IMR-90 (cell line): Measurements from ENCODE around the gene ATP1B3. TPM values are rescaled to one million over a fixed set of nuclear protein-coding genes. Genes with fewer than 3 reads are reported as not detected.

ENCODE experiments used
- ATAC-seq: fragments of 200-7000 bp; cut with Tn5 transposase; 2 replicates; pipeline ENCODE4 v1.9.1; 2020; ENCODE audit warnings: low read depth, mild to moderate bottlenecking, moderate library complexity
- BruUV-seq: library from RNA; stranded (reverse); fragments of 400-500 nt; replicated peaks from 2 replicates; lab custom pipeline; 2021; lab: Mats Ljungman, UMichigan
- CTCF ChIA-PET: fragments of 300-600 bp; formaldehyde crosslinking; extraction: SDS; loops from one replicate; lab custom pipeline; 2021; ENCODE audit warnings: antibody characterized with exemption; lab: Yijun Ruan, JAX
- POLR2A ChIA-PET: fragments of 300-600 bp; sonication (Branson Sonifier 250); formaldehyde crosslinking; loops from one replicate; lab custom pipeline; 2022; ENCODE audit warnings: antibody characterized with exemption; ENCODE audit not compliant: unreplicated experiment; lab: Charles Lee
- DNase-seq: peaks from one replicate; pipeline ENCODE4 v3.0.0; 2013
- H2AFZ ChIP-seq: replicated peaks from 2 replicates; pipeline ENCODE3; 2013; ENCODE audit warnings: low read length, mild to moderate bottlenecking; ENCODE audit not compliant: poor library complexity
- H2AK5ac ChIP-seq: 2 replicates; pipeline ENCODE4 v1.6.1; 2013; ENCODE audit warnings: low read depth, low read length, inconsistent platforms
- H2AK9ac ChIP-seq: replicated peaks from 2 replicates; pipeline ENCODE3; 2013; ENCODE audit warnings: mild to moderate bottlenecking, low read depth, low read length, moderate library complexity; ENCODE audit not compliant: poor library complexity
- H2BK120ac ChIP-seq: 2 replicates; pipeline ENCODE4 v1.6.1; 2013; ENCODE audit warnings: low read depth, low read length, inconsistent platforms
- H2BK15ac ChIP-seq: 3 replicates; pipeline ENCODE4 v1.6.1; 2013; ENCODE audit warnings: low read depth, low read length, inconsistent platforms
- H2BK20ac ChIP-seq: 2 replicates; pipeline ENCODE4 v1.6.1; 2013; ENCODE audit warnings: low read depth, mild to moderate bottlenecking, inconsistent platforms, low read length, moderate library complexity
- H2BK5ac ChIP-seq: 2 replicates; pipeline ENCODE4 v1.6.1; 2013; ENCODE audit warnings: mild to moderate bottlenecking, low read depth, low read length, inconsistent platforms; ENCODE audit not compliant: poor library complexity, severe bottlenecking
- H3K14ac ChIP-seq: replicated peaks from 2 replicates; pipeline ENCODE4 v1.6.1; 2013; ENCODE audit warnings: low read depth, low read length, inconsistent platforms
- H3K18ac ChIP-seq: 2 replicates; pipeline ENCODE4 v1.6.1; 2013; ENCODE audit warnings: low read depth, low read length, control low read depth
- H3K23ac ChIP-seq: 2 replicates; pipeline ENCODE4 v1.6.1; 2013; ENCODE audit warnings: low read depth, low read length, inconsistent platforms
- H3K27ac ChIP-seq: 2 replicates; pipeline ENCODE4 v1.5.1; 2013; ENCODE audit warnings: mild to moderate bottlenecking, control low read depth, low read length; ENCODE audit not compliant: insufficient read depth
- H3K27me3 ChIP-seq: 2 replicates; pipeline ENCODE4 v1.6.1; 2013; ENCODE audit warnings: low read length; ENCODE audit not compliant: control insufficient read depth, insufficient read depth
- H3K36me3 ChIP-seq: 2 replicates; pipeline ENCODE4 v1.6.1; 2013; ENCODE audit warnings: low read length, mixed read lengths; ENCODE audit not compliant: control insufficient read depth, insufficient read depth
- H3K4ac ChIP-seq: 2 replicates; pipeline ENCODE4 v1.6.1; 2013; ENCODE audit warnings: low read depth, low read length, inconsistent platforms
- H3K4me1 ChIP-seq: 2 replicates; pipeline ENCODE4 v1.6.1; 2013; ENCODE audit warnings: low read length, mixed read lengths; ENCODE audit not compliant: control insufficient read depth, insufficient read depth
- H3K4me2 ChIP-seq: 2 replicates; pipeline ENCODE4 v1.6.1; 2013; ENCODE audit warnings: low read depth, mild to moderate bottlenecking, control low read depth, low read length, moderate library complexity
- H3K4me3 ChIP-seq: 2 replicates; pipeline ENCODE4 v1.5.1; 2013; ENCODE audit warnings: low read depth, mild to moderate bottlenecking, control low read depth, low read length, moderate library complexity; ENCODE audit not compliant: insufficient read depth
- H3K56ac ChIP-seq: 2 replicates; pipeline ENCODE4 v1.6.1; 2013; ENCODE audit warnings: low read length, inconsistent platforms; ENCODE audit not compliant: insufficient read depth; ENCODE audit errors: extremely low read depth
- H3K79me1 ChIP-seq, 2 experiments: 2 replicates each; pipeline ENCODE4 v1.6.1; 2013; ENCODE audit warnings: low read length in 2 of 2, inconsistent platforms in 1 of 2, low read depth in 1 of 2
- H3K9ac ChIP-seq: 2 replicates; pipeline ENCODE4 v1.6.1; 2013; ENCODE audit warnings: low read depth, low read length, control low read depth
- H3K9me1 ChIP-seq: 2 replicates; pipeline ENCODE4 v1.6.1; 2013; ENCODE audit warnings: low read length, inconsistent platforms; ENCODE audit not compliant: insufficient read depth
- H3K9me3 ChIP-seq: 2 replicates; pipeline ENCODE4 v1.6.1; 2013; ENCODE audit warnings: low read length; ENCODE audit not compliant: control insufficient read depth, insufficient read depth
- H4K20me1 ChIP-seq: 2 replicates; pipeline ENCODE4 v1.6.1; 2013; ENCODE audit warnings: low read length, inconsistent platforms; ENCODE audit not compliant: insufficient read depth
- H4K5ac ChIP-seq: 2 replicates; pipeline ENCODE4 v1.6.1; 2013; ENCODE audit warnings: mild to moderate bottlenecking, low read depth, low read length, control low read depth
- H4K8ac ChIP-seq, 2 experiments: 2 replicates each; pipeline ENCODE4 v1.6.1; 2013; ENCODE audit warnings: low read depth in 2 of 2, low read length in 2 of 2, control low read depth in 1 of 2, inconsistent platforms in 1 of 2
- H4K91ac ChIP-seq: 2 replicates; pipeline ENCODE4 v1.6.1; 2013; ENCODE audit warnings: low read depth, low read length, inconsistent platforms; ENCODE audit not compliant: insufficient read depth
- BHLHE40 ChIP-seq: fragments of 150-350 bp; IDR thresholded peaks from 2 replicates; pipeline ENCODE4 v1.6.1; 2016; ENCODE audit warnings: mild to moderate bottlenecking, low read depth, low read length
- CEBPB ChIP-seq: IDR thresholded peaks from 2 replicates; pipeline ENCODE4 v1.6.1; 2012; ENCODE audit warnings: low read depth, low read length, improper control_type of control experiment
- CHD1 ChIP-seq: IDR thresholded peaks from 2 replicates; pipeline ENCODE4 v1.6.1; 2012; ENCODE audit warnings: low read depth, low read length, improper control_type of control experiment
- FOS ChIP-seq: fragments of 150-350 bp; IDR thresholded peaks from 2 replicates; pipeline ENCODE4 v1.6.1; 2016; ENCODE audit warnings: low read depth, low read length
- MAFK ChIP-seq: IDR thresholded peaks from 2 replicates; pipeline ENCODE4 v1.6.1; 2012; ENCODE audit warnings: low read depth, low read length, improper control_type of control experiment
- MAZ ChIP-seq: IDR thresholded peaks from 2 replicates; pipeline ENCODE4 v1.6.1; 2012; ENCODE audit warnings: low read depth, mild to moderate bottlenecking, low read length, improper control_type of control experiment, moderate library complexity, borderline replicate concordance
- MXI1 ChIP-seq: IDR thresholded peaks from 2 replicates; pipeline ENCODE4 v1.6.1; 2012; ENCODE audit warnings: low read depth, mild to moderate bottlenecking, low read length, moderate library complexity, borderline replicate concordance
- NFE2L2 ChIP-seq: fragments of 150-350 bp; IDR thresholded peaks from 2 replicates; pipeline ENCODE4 v1.6.1; 2016; ENCODE audit warnings: low read depth, mild to moderate bottlenecking, low read length
- POLR2A ChIP-seq: IDR thresholded peaks from 2 replicates; pipeline ENCODE4 v1.6.1; 2012; ENCODE audit warnings: mild to moderate bottlenecking, low read depth, low read length
- RCOR1 ChIP-seq: IDR thresholded peaks from 2 replicates; pipeline ENCODE4 v1.6.1; 2012; ENCODE audit warnings: mild to moderate bottlenecking, low read length, improper control_type of control experiment; ENCODE audit not compliant: insufficient replicate concordance
- RFX5 ChIP-seq: IDR thresholded peaks from 2 replicates; pipeline ENCODE4 v1.8.0; 2012; ENCODE audit warnings: low read depth, mild to moderate bottlenecking, low read length, moderate library complexity
- SMC3 ChIP-seq: fragments of 150-350 bp; IDR thresholded peaks from 2 replicates; pipeline ENCODE4 v1.6.1; 2016; ENCODE audit warnings: low read depth, mild to moderate bottlenecking, antibody characterized with exemption, low read length, moderate library complexity
- WGBS, 2 experiments: methylation state at CpG; one replicate each; pipeline versions ENCODE4 v1.1.5 to v1.1.7; 2013; ENCODE audit warnings: missing lambda C conversion rate in 2 of 2; ENCODE audit not compliant: insufficient read length in 1 of 2; ENCODE audit errors: extremely low coverage in 2 of 2; 5-methylcytosine and 5-hydroxymethylcytosine counted together
- dilution Hi-C: fragments of 300-500 bp; cut with HindIII; formaldehyde crosslinking; loops from one replicate; pipeline ENCODE4 v1.14.3; 2018; ENCODE audit warnings: low sequenced_read_pairs; ENCODE audit not compliant: unreplicated experiment
- in situ Hi-C: fragments of 300-500 bp; cut with MboI; formaldehyde crosslinking; loops from 3 replicates; pipeline ENCODE4 v1.14.3; 2019; ENCODE audit warnings: low sequenced_read_pairs, inconsistent platforms, mixed read lengths
- intact Hi-C: fragments of 100-400 bp; cut with micrococcal nuclease; formaldehyde crosslinking; loops from 2 replicates; pipeline ENCODE4 v1.10.0; 2022
- polyA plus RNA-seq, 3 experiments: library from polyadenylated mRNA; depleted of rRNA; stranded (reverse); fragments of >200 nt; gene quantifications; 2 replicates each; pipeline ENCODE4 v1.2.3, GENCODE V29; 2012; ENCODE audit warnings: low replicate concordance in 1 of 3
- total RNA-seq: library from RNA; depleted of rRNA; stranded (reverse); fragments of >200 nt; gene quantifications from 2 replicates; pipeline ENCODE4 v1.2.3, GENCODE V29; 2012
- TF ChIP-seq, protein P1 (sequence below): fragments of 150-350 bp; IDR thresholded peaks from 2 replicates; pipeline ENCODE4 v1.6.1; 2017; ENCODE audit warnings: mild to moderate bottlenecking, antibody characterized with exemption, low read length, low read depth
- TF ChIP-seq, protein P2 (sequence below): conservative IDR thresholded peaks from 2 replicates; pipeline ENCODE4 v1.5.1; 2012; ENCODE audit warnings: mild to moderate bottlenecking, low read depth, low read length, improper control_type of control experiment
- TF ChIP-seq, protein P3 (sequence below): fragments of 150-350 bp; IDR thresholded peaks from 2 replicates; pipeline ENCODE4 v1.6.1; 2016; ENCODE audit warnings: low read depth, mild to moderate bottlenecking, low read length, moderate library complexity, borderline replicate concordance

Gene ATP1B3
- total and polyA plus RNA-seq, 2 of the 4 experiments (the other 2 are of a cell fraction): 64.3 to 126 TPM

DNA sequence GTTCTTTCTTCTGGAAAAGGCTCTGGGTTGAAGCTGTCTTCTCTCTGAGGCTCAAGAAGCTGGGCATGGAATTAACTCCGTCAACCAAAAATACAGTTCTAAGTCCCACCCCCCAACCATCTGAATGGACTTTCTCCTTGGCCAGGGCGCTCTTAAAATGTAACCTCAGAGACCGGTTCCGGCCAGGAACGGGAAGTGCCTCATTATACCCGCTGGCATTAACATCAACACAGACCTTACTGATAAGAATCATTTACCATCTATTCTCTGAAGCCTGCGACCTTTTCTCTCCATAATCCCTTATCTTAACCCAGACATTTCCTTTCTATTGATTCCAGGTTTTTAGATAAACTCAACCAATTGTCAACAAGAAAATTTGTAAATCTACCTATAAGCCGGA, 64.7 kb downstream of the ATP1B3 start:
- H3K79me1 ChIP-seq: no peaks in the 10 kb centered on the region
- H3K4me2 ChIP-seq: no peak overlapping the region
- no peak for DNase-seq
- H3K9me3 ChIP-seq: no peaks in the 10 kb centered on the region
- H3K4ac ChIP-seq: no peak overlapping the region
- H3K18ac ChIP-seq: no peak overlapping the region
- H3K14ac ChIP-seq: no peak overlapping the region
- no peak overlapping the region for H2BK120ac ChIP-seq
- H2BK5ac ChIP-seq: no peak overlapping the region
- no peak for TF ChIP-seq NFE2L2
- no peak for TF ChIP-seq SMC3
- no peak for TF ChIP-seq MAFK
- no peak for TF ChIP-seq MXI1
- TF ChIP-seq, protein P1, sequence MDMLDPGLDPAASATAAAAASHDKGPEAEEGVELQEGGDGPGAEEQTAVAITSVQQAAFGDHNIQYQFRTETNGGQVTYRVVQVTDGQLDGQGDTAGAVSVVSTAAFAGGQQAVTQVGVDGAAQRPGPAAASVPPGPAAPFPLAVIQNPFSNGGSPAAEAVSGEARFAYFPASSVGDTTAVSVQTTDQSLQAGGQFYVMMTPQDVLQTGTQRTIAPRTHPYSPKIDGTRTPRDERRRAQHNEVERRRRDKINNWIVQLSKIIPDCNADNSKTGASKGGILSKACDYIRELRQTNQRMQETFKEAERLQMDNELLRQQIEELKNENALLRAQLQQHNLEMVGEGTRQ: no peak
- TF ChIP-seq, protein P2, sequence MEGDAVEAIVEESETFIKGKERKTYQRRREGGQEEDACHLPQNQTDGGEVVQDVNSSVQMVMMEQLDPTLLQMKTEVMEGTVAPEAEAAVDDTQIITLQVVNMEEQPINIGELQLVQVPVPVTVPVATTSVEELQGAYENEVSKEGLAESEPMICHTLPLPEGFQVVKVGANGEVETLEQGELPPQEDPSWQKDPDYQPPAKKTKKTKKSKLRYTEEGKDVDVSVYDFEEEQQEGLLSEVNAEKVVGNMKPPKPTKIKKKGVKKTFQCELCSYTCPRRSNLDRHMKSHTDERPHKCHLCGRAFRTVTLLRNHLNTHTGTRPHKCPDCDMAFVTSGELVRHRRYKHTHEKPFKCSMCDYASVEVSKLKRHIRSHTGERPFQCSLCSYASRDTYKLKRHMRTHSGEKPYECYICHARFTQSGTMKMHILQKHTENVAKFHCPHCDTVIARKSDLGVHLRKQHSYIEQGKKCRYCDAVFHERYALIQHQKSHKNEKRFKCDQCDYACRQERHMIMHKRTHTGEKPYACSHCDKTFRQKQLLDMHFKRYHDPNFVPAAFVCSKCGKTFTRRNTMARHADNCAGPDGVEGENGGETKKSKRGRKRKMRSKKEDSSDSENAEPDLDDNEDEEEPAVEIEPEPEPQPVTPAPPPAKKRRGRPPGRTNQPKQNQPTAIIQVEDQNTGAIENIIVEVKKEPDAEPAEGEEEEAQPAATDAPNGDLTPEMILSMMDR: no peak
- TF ChIP-seq, protein P3, sequence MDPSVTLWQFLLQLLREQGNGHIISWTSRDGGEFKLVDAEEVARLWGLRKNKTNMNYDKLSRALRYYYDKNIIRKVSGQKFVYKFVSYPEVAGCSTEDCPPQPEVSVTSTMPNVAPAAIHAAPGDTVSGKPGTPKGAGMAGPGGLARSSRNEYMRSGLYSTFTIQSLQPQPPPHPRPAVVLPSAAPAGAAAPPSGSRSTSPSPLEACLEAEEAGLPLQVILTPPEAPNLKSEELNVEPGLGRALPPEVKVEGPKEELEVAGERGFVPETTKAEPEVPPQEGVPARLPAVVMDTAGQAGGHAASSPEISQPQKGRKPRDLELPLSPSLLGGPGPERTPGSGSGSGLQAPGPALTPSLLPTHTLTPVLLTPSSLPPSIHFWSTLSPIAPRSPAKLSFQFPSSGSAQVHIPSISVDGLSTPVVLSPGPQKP: no peak
- no peak for TF ChIP-seq RCOR1
- TF ChIP-seq RFX5: no peak
- TF ChIP-seq BHLHE40: no peak
- TF ChIP-seq POLR2A: no peak
- TF ChIP-seq CHD1: no peak
- no peak for TF ChIP-seq FOS
- no peak for TF ChIP-seq CEBPB
- no peak for TF ChIP-seq MAZ
- no peak overlapping the region for H3K27ac ChIP-seq
- H2AK5ac ChIP-seq: no peak overlapping the region
- no peak overlapping the region for H3K23ac ChIP-seq
- H4K20me1 ChIP-seq: no peaks in the 10 kb centered on the region
- intact Hi-C loops (no loop called here), in situ Hi-C loops (no loop called here), dilution Hi-C loops (no loop called here)
- peaks cover 6% of the 10 kb centered on the region for H3K4me1 ChIP-seq
- POLR2A ChIA-PET: no interaction called here
- H3K36me3 ChIP-seq: 0 out of 2 replicates have a peak, but pooled peaks cover 2% of the 10 kb centered on the region
- no peak overlapping the region for H2BK20ac ChIP-seq
- 88% methylated on average over 6 of the region's 8 CpGs; no CpG with 5 or more reads in 1 of the 2 experiments for WGBS, 2 experiments
- no peak overlapping the region for H2AK9ac ChIP-seq
- no peaks in the 10 kb centered on the region for H3K9me1 ChIP-seq
- no peak overlapping the region for H3K56ac ChIP-seq
- H2BK15ac ChIP-seq: no peak overlapping the region
- no peak for ATAC-seq
- no peak overlapping the region for H4K91ac ChIP-seq
- BruUV-seq: no TSS peak
- H4K8ac ChIP-seq: no peak overlapping the region
- no peak overlapping the region for H2AFZ ChIP-seq
- H3K27me3 ChIP-seq: no peaks in the 10 kb centered on the region
- no peak overlapping the region for H3K4me3 ChIP-seq
- H3K9ac ChIP-seq: no peak overlapping the region
- CTCF ChIA-PET: interaction anchor here (0.6 to 1.1 kb wide), 2 partner anchors 13 to 632 kb away, joined by 3 to 7 read pairs; no protein-coding TSS in a partner anchor
- H4K5ac ChIP-seq: no peak overlapping the region
